Colonic mucosa (tissue), 4 donors: ENCODE data around the gene BNC1. TPM values are rescaled to one million over a fixed set of nuclear protein-coding genes. Genes with fewer than 3 reads are reported as not detected.

Experiments used
- DNase-seq: peaks from one replicate; pipeline ENCODE4 v3.0.0-alpha.2; 2020
- H3K27ac ChIP-seq: fragments of 200-600 bp; one replicate; pipeline ENCODE4 v1.8.0; 2021
- H3K27me3 ChIP-seq: fragments of 200-600 bp; one replicate; pipeline ENCODE4 v1.8.0; 2021
- H3K36me3 ChIP-seq: fragments of 200-600 bp; one replicate; pipeline ENCODE4 v1.8.0; 2021
- H3K4me1 ChIP-seq: fragments of 200-600 bp; one replicate; pipeline ENCODE4 v1.8.0; 2021; ENCODE audit warnings: mild to moderate bottlenecking
- H3K4me3 ChIP-seq: fragments of 200-600 bp; one replicate; pipeline ENCODE4 v1.8.0; 2021
- H3K9ac ChIP-seq, 2 donors: one replicate each; pipeline ENCODE4 v1.7.0; 2013; ENCODE audit warnings: control low read depth in 2 of 2, low read depth in 2 of 2, low read length in 2 of 2
- H3K9me3 ChIP-seq: fragments of 200-600 bp; one replicate; pipeline ENCODE4 v1.8.0; 2021
- CTCF ChIP-seq: fragments of 200-600 bp; IDR thresholded peaks from one replicate; pipeline ENCODE4 v1.8.0; 2022; ENCODE audit warnings: antibody characterized with exemption, mild to moderate bottlenecking
- intact Hi-C: fragments of 100-400 bp; cut with DNase I; formaldehyde crosslinking; loops from one replicate; pipeline ENCODE4 v1.14.1; 2022
- total RNA-seq, 2 donors: library from RNA; stranded (reverse); fragmentation: NEBNext Ultra II Directional in 1 of 2; extraction: Animal tissue kit (Norgen Biotek cat#: 25700) in 1 of 2; gene quantifications; one replicate each; pipeline ENCODE4 v1.2.1, GENCODE V29; 2021
- donor health status: healthy.
- donor health status: DM: no; HTN: no; CAD: no.
- donor health status: DM: no; HTN: no; CAD: no.

BNC1 gene
- total RNA-seq, 2 donors from 2014 or later, result not detected

- no peak overlapping the region for H3K9ac ChIP-seq
- H3K36me3 ChIP-seq, result no peaks in the 10 kb centered on the region
- no peak overlapping the region for H3K27ac ChIP-seq
- H3K27me3 ChIP-seq, result peaks cover 40% of the 10 kb centered on the region
- intact Hi-C loops, result no loop called here
- no peak for TF ChIP-seq CTCF
- DNase-seq, result no peak
- H3K4me3 ChIP-seq, result no peak overlapping the region
- H3K4me1 ChIP-seq, result no peaks in the 10 kb centered on the region
- no peaks in the 10 kb centered on the region for H3K9me3 ChIP-seq
Observed at GRCh38 chr15:83282776-83283137, 1.7 kb downstream of the BNC1 start.

- no peak for TF ChIP-seq CTCF
- no peaks in the 10 kb centered on the region for H3K9me3 ChIP-seq
- no peak overlapping the region for H3K9ac ChIP-seq
Observed at GRCh38 chr15:83282141-83282540, 2.3 kb downstream of the BNC1 start.

GRCh38 chr15:83278191-83278590 is 6.3 kb downstream of the BNC1 start:
- TF ChIP-seq CTCF, result no peak
- DNase-seq, result no peak
- Histone ChIP-seq H3K36me3 (no peaks in the 10 kb centered on the region), H3K9me3 (no peaks in the 10 kb centered on the region), H3K27ac (no peak overlapping the region), H3K4me1 (no peaks in the 10 kb centered on the region), H3K4me3 (no peak overlapping the region), H3K27me3 (peaks cover 13% of the 10 kb centered on the region), H3K9ac (no peak overlapping the region)
- intact Hi-C loops, result no loop called here

More at GRCh38 chr15:83282141-83282540, 2.3 kb downstream of the BNC1 start:
- no peak for DNase-seq
- H3K27me3 ChIP-seq, result peaks cover 40% of the 10 kb centered on the region
- no peak overlapping the region for H3K27ac ChIP-seq
- H3K36me3 ChIP-seq, result no peaks in the 10 kb centered on the region
- no peak overlapping the region for H3K4me3 ChIP-seq
- intact Hi-C loops, result no loop called here
- H3K4me1 ChIP-seq, result no peaks in the 10 kb centered on the region

GRCh38 chr15:83276661-83277060 is 7.8 kb downstream of the BNC1 start:
- Histone ChIP-seq H3K9me3 (no peaks in the 10 kb centered on the region), H3K9ac (no peak overlapping the region), H3K27me3 (peaks cover 4% of the 10 kb centered on the region), H3K4me3 (no peak overlapping the region), H3K4me1 (no peaks in the 10 kb centered on the region), H3K36me3 (no peaks in the 10 kb centered on the region), H3K27ac (no peak overlapping the region)
- no peak for TF ChIP-seq CTCF
- no peak for DNase-seq
- intact Hi-C loops, result no loop called here

GRCh38 chr15:83275412-83275811 is 9.1 kb downstream of the BNC1 start:
- intact Hi-C loops, result no loop called here
- Histone ChIP-seq H3K4me1 (no peaks in the 10 kb centered on the region), H3K27ac (no peak overlapping the region), H3K9me3 (no peaks in the 10 kb centered on the region), H3K9ac (no peak overlapping the region), H3K27me3 (peaks cover 3% of the 10 kb centered on the region), H3K36me3 (no peaks in the 10 kb centered on the region), H3K4me3 (no peak overlapping the region)
- DNase-seq, result no peak
- no peak for TF ChIP-seq CTCF

GRCh38 chr15:83270176-83270575 is 14.3 kb downstream of the BNC1 start:
- no peaks in the 10 kb centered on the region for H3K9me3 ChIP-seq
- no peak overlapping the region for H3K9ac ChIP-seq
- H3K36me3 ChIP-seq, result no peaks in the 10 kb centered on the region
- no peaks in the 10 kb centered on the region for H3K27me3 ChIP-seq
- H3K4me3 ChIP-seq, result no peak overlapping the region
- H3K27ac ChIP-seq, result no peak overlapping the region
- H3K4me1 ChIP-seq, result no peaks in the 10 kb centered on the region
- no peak for DNase-seq
- intact Hi-C loops, result no loop called here
- TF ChIP-seq CTCF, result no peak
